ENCODE results near the gene EBF3.
"Not testable (repeated sequence)": the region's sequence is repeated elsewhere in the genome, so short reads cannot be mapped to it uniquely, and the experiment has no call there.

EBF3 gene

DNA sequence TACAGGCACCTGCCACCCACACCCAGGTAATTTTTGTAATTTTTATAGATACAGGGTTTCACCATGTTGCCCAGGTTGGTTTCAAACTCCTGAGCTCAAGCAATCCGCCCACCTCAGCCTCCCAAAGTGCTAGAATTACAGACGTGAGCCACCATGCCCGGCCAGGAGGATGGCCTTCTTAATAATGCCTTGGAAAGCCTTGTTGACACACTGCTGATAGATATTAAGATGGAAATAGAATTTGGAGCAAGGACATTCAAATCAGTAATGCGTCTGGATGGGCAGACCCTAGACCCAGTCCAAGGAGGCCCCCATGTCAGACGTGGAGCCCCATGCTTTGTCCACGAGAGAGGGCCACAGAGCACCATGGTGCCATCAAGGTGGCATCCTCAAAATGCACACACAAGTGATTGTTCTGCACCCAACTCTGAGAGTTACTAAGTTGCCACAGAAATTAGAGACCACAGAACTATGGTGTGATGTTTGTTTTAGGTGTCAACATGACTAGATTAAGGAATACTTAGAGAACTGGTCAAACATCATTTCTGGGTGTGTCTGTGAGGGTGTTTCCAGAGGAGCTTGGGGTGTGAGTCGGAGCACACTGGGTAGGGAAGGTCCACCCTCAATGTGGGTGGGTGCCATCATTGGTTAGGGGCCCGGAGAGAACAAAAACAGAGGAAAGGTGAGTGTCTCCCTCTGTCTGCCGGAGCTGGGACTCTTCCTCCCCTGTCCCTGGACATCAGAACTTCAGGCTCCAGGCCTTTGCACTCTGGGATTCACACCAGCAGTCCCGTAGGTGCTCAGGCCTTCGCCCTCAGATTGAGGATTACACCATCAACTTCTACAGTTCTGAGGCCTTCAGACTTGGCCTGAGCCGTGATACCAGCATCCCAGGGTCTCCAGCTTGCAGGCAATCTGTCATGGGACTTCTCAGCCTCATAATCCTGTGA lies 34.5 kb downstream of the EBF3 start:
- no peak for DNase-seq (ENCODE audit: low read depth in 2 of 3, low spot score in 2 of 3)

DNA sequence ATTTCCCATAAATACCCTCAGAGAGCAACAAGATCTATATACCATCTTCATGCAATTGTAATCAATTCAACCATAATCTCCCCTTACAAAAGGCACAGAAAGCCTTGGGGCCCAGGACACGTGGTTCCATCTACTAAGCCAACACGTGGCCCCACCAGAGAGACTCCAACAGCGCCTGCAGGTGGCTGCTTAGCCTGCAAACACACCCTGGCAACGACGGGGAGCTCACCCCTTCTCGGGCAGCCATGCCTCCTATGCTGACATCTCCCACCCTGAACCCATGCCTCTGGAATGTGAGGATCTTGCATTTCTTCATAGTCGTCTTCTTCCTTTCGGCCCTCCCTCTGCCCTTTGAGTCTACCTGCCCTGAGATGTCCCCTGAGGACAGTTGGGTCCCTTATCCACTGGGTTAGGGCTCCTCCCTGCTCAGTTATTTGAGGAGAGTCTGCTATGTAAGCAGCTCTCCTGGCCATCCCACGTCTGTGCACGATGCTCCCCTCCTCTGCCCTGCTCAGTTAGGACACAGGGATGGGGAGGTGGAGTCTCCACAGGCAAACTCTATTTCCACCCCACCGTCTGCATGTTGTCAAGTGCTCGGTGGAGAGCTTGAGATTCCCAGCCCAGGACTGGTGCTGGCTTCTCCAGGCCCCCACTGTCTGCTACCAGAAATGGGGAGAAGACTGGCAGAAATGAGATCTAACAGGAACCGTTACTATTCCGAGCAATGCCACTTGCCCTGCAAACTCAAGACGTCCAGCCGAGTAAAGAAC lies 36.5 kb downstream of the EBF3 start:
- no peak for DNase-seq (ENCODE audit: low read depth in 2 of 3, low spot score in 2 of 3)

GRCh38 chr10:129926066-129927055 lies 37.7 kb downstream of the EBF3 start:
- DNase-seq (ENCODE audit: low read depth in 2 of 3, low spot score in 2 of 3) = no peak

- DNase-seq (ENCODE audit: low read depth in 2 of 3, low spot score in 2 of 3) = no peak
These were observed 39.5 kb downstream of the EBF3 start for GRCh38 chr10:129924375-129925085.

DNA sequence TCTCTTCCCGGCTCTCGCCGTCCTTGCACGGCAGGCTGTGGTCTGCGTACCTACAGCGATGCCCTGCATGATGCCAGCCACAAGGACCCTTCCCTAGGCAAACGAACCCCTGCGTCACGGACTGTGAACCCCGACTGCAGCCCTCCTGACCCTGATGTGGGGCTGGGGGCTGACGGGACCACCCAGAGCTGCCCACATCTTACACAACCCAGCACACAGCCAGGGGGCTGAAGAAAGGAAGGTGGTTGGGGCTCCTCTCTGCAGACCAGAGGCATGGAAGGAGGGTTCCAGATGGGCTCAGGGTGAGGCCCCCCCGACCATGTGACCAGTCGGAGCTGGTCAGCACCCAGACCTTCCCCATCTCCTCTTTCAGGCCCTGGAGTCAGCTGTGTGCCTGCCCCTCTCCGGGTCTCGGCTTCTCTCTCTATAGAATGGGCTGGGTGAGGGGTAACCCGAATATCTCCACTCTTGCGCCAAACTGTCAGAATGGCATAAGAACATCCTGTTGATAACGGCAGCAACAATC lies 41.4 kb downstream of the EBF3 start:
- no peak for DNase-seq (ENCODE audit: low read depth in 2 of 3, low spot score in 2 of 3)

GRCh38 chr10:129921801-129922597 lies 42.1 kb downstream of the EBF3 start:
- DNase-seq (ENCODE audit: low read depth in 2 of 3, low spot score in 2 of 3) = no peak

- DNase-seq (ENCODE audit: low read depth in 2 of 3, low spot score in 2 of 3) = no peak
These were observed 42.9 kb downstream of the EBF3 start for GRCh38 chr10:129921065-129921670.

- not testable (repeated sequence) for DNase-seq (ENCODE audit: low read depth in 2 of 3, low spot score in 2 of 3)
These were observed 43.9 kb downstream of the EBF3 start for GRCh38 chr10:129920187-129920586.

- no peak for DNase-seq (ENCODE audit: low read depth in 2 of 3, low spot score in 2 of 3)
These were observed 44.7 kb downstream of the EBF3 start for GRCh38 chr10:129919358-129919757.

GRCh38 chr10:129918836-129919235 lies 45.2 kb downstream of the EBF3 start:
- no peak for DNase-seq (ENCODE audit: low read depth in 2 of 3, low spot score in 2 of 3)

GRCh38 chr10:129918401-129918800 lies 45.7 kb downstream of the EBF3 start:
- DNase-seq (ENCODE audit: low read depth in 2 of 3, low spot score in 2 of 3) = no peak

- no peak for DNase-seq (ENCODE audit: low read depth in 2 of 3, low spot score in 2 of 3)
These were observed 46.1 kb downstream of the EBF3 start for GRCh38 chr10:129917936-129918335.

DNA sequence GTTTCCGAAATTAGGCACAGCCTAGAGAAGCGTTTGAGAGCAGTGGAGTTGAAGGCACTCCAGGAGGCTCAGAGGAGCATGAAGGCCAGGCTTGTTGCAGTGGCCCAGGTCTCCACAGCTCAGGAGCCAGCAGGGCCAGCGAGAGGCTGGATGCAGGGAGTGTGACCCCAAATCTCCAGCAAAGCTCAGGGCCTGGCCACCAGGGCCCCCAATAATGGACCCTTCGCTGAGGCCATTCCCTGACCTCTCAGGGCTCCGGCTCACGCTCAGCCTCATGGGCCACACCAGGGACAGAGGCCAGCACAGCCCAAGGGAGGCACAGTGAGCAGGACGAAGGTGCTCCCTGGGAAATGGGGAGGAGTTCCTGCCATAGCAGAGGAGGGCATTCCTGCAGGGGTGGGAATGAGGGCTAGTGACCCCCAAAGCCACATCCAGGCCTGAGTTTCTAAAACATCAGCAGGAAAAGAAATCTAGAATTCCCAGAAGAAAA lies 47.5 kb downstream of the EBF3 start:
- no peak for DNase-seq (ENCODE audit: low read depth in 2 of 3, low spot score in 2 of 3)

DNA sequence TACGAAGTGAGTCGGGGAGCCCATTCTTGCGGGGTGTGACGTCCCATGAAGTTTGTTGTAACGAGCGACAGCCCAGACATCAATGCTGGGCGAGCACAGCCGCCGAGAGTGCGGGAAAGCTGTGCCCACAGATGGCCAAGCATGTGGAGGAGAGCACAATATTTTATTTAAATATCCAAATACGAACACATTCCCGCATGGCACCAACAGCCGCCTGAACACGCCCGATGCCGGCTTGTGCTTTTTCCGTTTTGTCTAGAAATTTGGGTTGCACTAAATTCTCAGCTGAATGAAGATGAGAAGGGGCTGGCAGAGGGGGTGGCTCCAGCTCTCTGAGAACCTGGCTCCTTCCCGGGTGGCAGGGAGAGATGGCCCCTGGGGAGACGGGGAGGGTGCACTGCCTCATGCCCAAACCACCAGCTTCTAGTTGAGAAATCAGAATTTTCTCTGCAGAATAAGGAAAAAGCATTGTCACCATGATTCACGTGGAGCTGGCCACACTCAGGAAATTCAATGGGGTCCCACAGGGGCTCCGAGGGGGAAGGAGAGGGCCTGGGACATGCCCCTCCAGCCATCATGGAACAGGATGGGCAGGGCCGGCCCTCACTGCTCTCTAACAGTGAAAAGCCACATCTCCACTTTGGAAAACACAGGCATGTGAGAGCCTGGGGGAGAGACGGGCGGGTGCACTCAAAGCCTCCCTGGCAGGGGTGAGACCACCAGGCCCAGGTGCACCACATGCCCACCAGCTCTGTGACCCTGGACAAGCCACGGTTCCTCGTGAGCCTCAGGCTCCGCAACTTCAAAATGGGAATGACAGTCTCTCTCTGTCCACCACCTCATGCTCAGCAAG lies 48.3 kb downstream of the EBF3 start:
- DNase-seq (ENCODE audit: low read depth in 2 of 3, low spot score in 2 of 3) = no peak

DNA sequence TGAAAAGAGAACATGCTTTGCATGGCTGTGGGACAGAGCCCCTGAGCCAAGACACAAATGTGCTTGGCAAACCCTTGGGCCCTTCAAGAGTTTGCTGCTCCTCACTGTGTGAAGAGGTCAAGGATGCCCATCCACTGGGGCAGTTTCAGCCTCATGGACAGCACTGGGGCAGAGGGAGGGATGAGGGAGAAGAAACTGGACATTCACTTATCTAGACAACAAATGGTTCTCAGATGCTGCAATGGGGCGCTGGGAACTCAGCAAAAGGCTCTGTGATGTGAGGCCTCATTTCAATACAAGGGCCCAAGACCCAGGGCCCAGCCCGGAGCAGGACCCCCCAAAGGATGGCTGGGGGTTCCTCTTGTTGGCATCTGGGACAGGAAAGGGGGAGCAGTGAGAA lies 49.1 kb downstream of the EBF3 start:
- DNase-seq (ENCODE audit: low read depth in 2 of 3, low spot score in 2 of 3) = no peak

DNA sequence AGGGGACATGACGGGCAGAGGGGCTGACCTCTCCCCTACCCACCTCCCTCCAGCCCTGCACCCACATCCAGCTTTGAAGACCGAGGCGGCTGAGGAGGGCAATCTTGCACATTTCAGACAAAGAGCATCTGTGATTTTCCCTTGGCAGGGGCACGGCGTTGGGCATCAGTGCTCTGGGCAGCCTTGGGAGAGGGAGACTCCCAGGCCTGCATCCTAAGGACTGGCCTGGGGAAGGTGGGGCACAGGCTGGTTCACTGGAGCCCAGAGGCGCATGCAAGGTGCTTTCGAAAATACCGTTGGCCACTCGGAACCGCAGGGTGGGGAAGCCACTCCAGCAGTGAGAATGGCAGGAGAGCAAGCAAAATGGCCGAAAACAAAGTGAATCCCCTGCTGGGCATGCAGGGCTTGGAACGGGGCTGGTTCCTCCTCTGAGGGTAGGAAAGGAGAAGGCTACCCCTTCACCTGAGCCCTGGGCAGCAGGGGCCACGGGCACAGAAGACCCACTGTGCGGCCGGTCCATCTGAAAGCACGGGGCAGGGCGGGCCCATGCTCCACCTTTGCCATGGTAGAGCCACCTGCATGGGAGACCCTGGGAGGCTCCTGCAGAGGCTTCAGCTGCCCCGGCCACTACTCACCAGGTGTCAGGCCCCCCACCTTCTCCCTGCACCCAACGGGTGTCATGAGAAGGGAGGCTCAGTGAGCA lies 49.8 kb downstream of the EBF3 start:
- no peak for DNase-seq (ENCODE audit: low read depth in 2 of 3, low spot score in 2 of 3)
